Measurements from ENCODE around the gene SET.

DNA sequence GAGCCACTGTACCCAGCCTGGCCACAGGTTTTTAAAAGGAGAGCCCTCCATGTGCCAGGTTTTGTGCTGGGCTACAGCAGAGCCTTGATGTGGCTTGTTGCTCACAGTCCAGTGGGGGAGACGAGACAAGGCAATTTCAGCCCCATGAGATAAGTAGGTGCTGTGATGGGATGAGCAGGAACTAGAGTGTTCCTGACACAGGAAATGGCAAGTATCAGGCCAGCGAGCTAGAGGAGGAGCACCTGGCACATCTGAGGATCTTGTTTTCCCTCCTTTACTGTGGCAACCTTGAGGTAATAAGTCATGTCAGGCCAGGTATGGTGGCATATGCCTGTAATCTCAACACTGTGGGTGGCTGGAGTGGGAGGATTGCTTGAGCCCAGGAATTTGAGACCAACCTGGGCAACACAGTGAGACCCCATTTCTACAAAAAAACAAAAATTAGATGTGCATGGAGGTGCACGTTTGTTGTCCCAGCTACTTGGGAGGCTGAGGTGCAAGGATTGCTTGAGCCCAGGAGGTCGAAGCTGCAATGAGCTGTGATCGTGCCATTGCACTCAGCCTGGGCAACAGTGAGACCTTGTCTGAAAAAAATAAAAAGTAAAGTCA is 38.7 kb downstream of the SET start:
- TF ChIP-seq GATA2 (IDR thresholded peaks at IDR 0.05; ENCODE audit: low read depth, low read length) (no peak), GATA3 (IDR thresholded peaks at IDR 0.05; ENCODE audit: low read depth, low read length) (no peak)

Measured in SH-SY5Y (cell line).